SK-N-SH treated with all-trans-retinoic acid at 6 μM for 48 hours (cell line): ENCODE data around the gene GNAZ.

Source experiments
- ATAC-seq: fragments of 200-7000 bp; cut with Tn5 transposase; 3 replicates; pipeline ENCODE4 v1.9.1; 2020; ENCODE audit warnings: mild to moderate bottlenecking, moderate library complexity
- ARNTL ChIP-seq: fragments of 450-650 bp; formaldehyde crosslinking; IDR thresholded peaks from 2 replicates; pipeline ENCODE4 v1.5.0; 2020; ENCODE audit warnings: low read depth, mild to moderate bottlenecking, moderate library complexity, borderline replicate concordance
- BACH2 ChIP-seq: fragments of 250-450 bp; sonication (Bioruptor Pico); IDR thresholded peaks from 2 replicates; pipeline ENCODE4 v1.9.0; 2021; ENCODE audit warnings: mild to moderate bottlenecking, borderline replicate concordance
- CSDC2 ChIP-seq: fragments of 250-450 bp; sonication (Bioruptor Pico); IDR thresholded peaks from 2 replicates; pipeline ENCODE4 v1.5.0; 2020; ENCODE audit warnings: mild to moderate bottlenecking, moderate library complexity
- ESRRG ChIP-seq: fragments of 250-450 bp; sonication (Bioruptor Pico); IDR thresholded peaks from 2 replicates; pipeline ENCODE4 v1.6.1; 2021; ENCODE audit warnings: mild to moderate bottlenecking
- GLIS3 ChIP-seq: fragments of 250-450 bp; sonication (Bioruptor Pico); IDR thresholded peaks from 2 replicates; pipeline ENCODE4 v1.5.0; 2020; ENCODE audit warnings: mild to moderate bottlenecking, moderate library complexity
- ISL1 ChIP-seq: fragments of 250-450 bp; sonication (Bioruptor Pico); IDR thresholded peaks from 2 replicates; pipeline ENCODE4 v2.1.2; 2022; ENCODE audit warnings: mild to moderate bottlenecking, moderate library complexity
- PPARA ChIP-seq: fragments of 250-450 bp; sonication (Bioruptor Pico); IDR thresholded peaks from 2 replicates; pipeline ENCODE4 v1.5.0; 2020; ENCODE audit warnings: mild to moderate bottlenecking, borderline replicate concordance
- RARB ChIP-seq: fragments of 250-450 bp; sonication (Bioruptor Pico); IDR thresholded peaks from 2 replicates; pipeline ENCODE4 v1.8.0; 2021; ENCODE audit warnings: mild to moderate bottlenecking, moderate library complexity
- SNAI2 ChIP-seq: fragments of 250-450 bp; sonication (Bioruptor Pico); IDR thresholded peaks from 2 replicates; pipeline ENCODE4 v1.5.0; 2020; ENCODE audit warnings: mild to moderate bottlenecking, moderate library complexity
- TCF4 ChIP-seq: fragments of 250-450 bp; sonication (Bioruptor Pico); IDR thresholded peaks from 2 replicates; pipeline ENCODE4 v1.8.0; 2021; ENCODE audit warnings: mild to moderate bottlenecking, moderate library complexity, borderline replicate concordance
- TOX ChIP-seq: fragments of 250-450 bp; sonication (Bioruptor Pico); IDR thresholded peaks from 2 replicates; pipeline ENCODE4 v1.8.0; 2021; ENCODE audit warnings: mild to moderate bottlenecking, moderate library complexity, borderline replicate concordance
- ZFP3 ChIP-seq: fragments of 250-450 bp; sonication (Bioruptor Pico); IDR thresholded peaks from 2 replicates; pipeline ENCODE4 v1.5.0; 2020; ENCODE audit warnings: mild to moderate bottlenecking, moderate library complexity
- ZFP30 ChIP-seq: fragments of 450-650 bp; formaldehyde crosslinking; IDR thresholded peaks from 2 replicates; pipeline ENCODE4 v1.5.0; 2022; ENCODE audit warnings: mild to moderate bottlenecking, moderate library complexity
- ZNF565 ChIP-seq: fragments of 450-650 bp; formaldehyde crosslinking; conservative IDR thresholded peaks from 2 replicates; pipeline ENCODE4 v1.5.0; 2020; ENCODE audit warnings: low read depth, mild to moderate bottlenecking, moderate library complexity
- ZNF70 ChIP-seq: fragments of 450-650 bp; formaldehyde crosslinking; IDR thresholded peaks from 2 replicates; pipeline ENCODE4 v1.5.0; 2020; ENCODE audit warnings: mild to moderate bottlenecking, moderate library complexity
- ZNF8 ChIP-seq: fragments of 450-650 bp; formaldehyde crosslinking; IDR thresholded peaks from 2 replicates; pipeline ENCODE4 v1.5.0; 2020; ENCODE audit warnings: mild to moderate bottlenecking, moderate library complexity
- TF ChIP-seq, protein P1 (sequence below): fragments of 250-450 bp; sonication (Bioruptor Pico); IDR thresholded peaks from 2 replicates; pipeline ENCODE4 v1.8.0; 2021; ENCODE audit warnings: low read depth, mild to moderate bottlenecking, moderate library complexity, borderline replicate concordance
- TF ChIP-seq, protein P2 (sequence below): fragments of 250-450 bp; sonication (Bioruptor Pico); IDR thresholded peaks from 2 replicates; pipeline ENCODE4 v1.5.1; 2021; ENCODE audit warnings: mild to moderate bottlenecking, moderate library complexity
- TF ChIP-seq, protein P3 (sequence below): fragments of 250-450 bp; sonication (Bioruptor Pico); IDR thresholded peaks from 2 replicates; pipeline ENCODE4 v1.5.1; 2020; ENCODE audit warnings: low read depth, mild to moderate bottlenecking, moderate library complexity
- TF ChIP-seq, protein P4 (sequence below): fragments of 250-450 bp; sonication (Bioruptor Pico); IDR thresholded peaks from 2 replicates; pipeline ENCODE4 v1.5.0; 2020; ENCODE audit warnings: mild to moderate bottlenecking, moderate library complexity
- TF ChIP-seq, protein P5 (sequence below): fragments of 250-450 bp; sonication (Bioruptor Pico); IDR thresholded peaks from 2 replicates; pipeline ENCODE4 v1.8.0; 2020; ENCODE audit warnings: mild to moderate bottlenecking, moderate library complexity, borderline replicate concordance

Gene GNAZ

DNA sequence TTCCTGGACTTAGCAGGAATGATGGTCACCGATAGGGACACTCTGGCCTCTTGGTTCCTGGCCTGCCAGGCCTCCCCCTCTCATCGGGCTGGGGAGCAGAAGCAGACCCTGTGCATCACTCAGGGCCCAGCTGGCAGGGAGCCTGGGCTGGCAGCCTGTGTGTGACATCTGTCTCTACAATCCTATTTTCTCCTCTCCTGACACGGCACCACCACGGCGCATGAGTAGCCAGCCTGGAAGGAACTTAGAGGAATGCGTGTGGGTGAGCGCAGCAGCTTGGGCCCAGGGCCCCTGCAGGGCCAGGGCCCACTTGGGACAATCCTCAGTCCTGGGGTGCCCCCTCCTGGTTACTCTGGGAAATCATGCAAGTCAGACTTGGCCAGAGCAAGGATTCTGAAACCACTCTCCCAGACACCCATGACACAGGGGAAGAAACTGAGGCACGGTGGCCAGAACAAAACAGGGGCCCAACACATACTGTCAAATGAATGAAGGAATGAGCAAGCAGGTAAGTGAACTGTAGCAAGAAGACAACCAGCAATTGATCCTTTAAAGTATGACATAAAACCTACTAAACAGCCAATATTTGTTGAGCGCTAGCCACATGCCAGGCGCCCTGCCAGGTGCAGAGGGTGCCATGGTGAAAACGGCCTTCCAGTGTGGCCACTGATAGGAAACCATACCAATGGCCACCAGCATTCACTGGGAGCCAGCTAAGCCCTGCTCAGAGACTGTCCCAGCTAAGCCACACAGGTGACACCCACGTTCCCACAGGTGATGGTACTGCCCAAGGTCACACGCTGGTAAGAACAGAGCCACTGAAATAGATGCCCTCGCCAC is 58.2 kb downstream of the GNAZ start:
- no peak for TF ChIP-seq CSDC2
- no peak for TF ChIP-seq BACH2 (CRISPR knock-in tag)
- TF ChIP-seq, protein P1, sequence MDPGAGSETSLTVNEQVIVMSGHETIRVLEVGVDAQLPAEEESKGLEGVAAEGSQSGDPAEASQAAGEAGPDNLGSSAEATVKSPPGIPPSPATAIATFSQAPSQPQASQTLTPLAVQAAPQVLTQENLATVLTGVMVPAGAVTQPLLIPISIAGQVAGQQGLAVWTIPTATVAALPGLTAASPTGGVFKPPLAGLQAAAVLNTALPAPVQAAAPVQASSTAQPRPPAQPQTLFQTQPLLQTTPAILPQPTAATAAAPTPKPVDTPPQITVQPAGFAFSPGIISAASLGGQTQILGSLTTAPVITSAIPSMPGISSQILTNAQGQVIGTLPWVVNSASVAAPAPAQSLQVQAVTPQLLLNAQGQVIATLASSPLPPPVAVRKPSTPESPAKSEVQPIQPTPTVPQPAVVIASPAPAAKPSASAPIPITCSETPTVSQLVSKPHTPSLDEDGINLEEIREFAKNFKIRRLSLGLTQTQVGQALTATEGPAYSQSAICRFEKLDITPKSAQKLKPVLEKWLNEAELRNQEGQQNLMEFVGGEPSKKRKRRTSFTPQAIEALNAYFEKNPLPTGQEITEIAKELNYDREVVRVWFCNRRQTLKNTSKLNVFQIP (CRISPR knock-in tag), result no peak
- no peak for TF ChIP-seq ARNTL (CRISPR knock-in tag)
- TF ChIP-seq PPARA (CRISPR knock-in tag), result 0 out of 2 replicates have a peak, but pooled peaks have one; percentile 43
- TF ChIP-seq, protein P2, sequence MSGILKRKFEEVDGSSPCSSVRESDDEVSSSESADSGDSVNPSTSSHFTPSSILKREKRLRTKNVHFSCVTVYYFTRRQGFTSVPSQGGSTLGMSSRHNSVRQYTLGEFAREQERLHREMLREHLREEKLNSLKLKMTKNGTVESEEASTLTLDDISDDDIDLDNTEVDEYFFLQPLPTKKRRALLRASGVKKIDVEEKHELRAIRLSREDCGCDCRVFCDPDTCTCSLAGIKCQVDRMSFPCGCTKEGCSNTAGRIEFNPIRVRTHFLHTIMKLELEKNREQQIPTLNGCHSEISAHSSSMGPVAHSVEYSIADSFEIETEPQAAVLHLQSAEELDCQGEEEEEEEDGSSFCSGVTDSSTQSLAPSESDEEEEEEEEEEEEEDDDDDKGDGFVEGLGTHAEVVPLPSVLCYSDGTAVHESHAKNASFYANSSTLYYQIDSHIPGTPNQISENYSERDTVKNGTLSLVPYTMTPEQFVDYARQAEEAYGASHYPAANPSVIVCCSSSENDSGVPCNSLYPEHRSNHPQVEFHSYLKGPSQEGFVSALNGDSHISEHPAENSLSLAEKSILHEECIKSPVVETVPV, result no peak
- no peak for TF ChIP-seq TOX (CRISPR knock-in tag)
- no peak for TF ChIP-seq ISL1 (CRISPR knock-in tag)
- no peak for TF ChIP-seq ZNF8 (CRISPR knock-in tag)
- TF ChIP-seq, protein P3, sequence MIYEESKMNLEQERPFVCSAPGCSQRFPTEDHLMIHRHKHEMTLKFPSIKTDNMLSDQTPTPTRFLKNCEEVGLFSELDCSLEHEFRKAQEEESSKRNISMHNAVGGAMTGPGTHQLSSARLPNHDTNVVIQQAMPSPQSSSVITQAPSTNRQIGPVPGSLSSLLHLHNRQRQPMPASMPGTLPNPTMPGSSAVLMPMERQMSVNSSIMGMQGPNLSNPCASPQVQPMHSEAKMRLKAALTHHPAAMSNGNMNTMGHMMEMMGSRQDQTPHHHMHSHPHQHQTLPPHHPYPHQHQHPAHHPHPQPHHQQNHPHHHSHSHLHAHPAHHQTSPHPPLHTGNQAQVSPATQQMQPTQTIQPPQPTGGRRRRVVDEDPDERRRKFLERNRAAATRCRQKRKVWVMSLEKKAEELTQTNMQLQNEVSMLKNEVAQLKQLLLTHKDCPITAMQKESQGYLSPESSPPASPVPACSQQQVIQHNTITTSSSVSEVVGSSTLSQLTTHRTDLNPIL (CRISPR knock-in tag), result no peak
- TF ChIP-seq ZNF70, result no peak
- no peak for TF ChIP-seq RARB (CRISPR knock-in tag)
- TF ChIP-seq, protein P4, sequence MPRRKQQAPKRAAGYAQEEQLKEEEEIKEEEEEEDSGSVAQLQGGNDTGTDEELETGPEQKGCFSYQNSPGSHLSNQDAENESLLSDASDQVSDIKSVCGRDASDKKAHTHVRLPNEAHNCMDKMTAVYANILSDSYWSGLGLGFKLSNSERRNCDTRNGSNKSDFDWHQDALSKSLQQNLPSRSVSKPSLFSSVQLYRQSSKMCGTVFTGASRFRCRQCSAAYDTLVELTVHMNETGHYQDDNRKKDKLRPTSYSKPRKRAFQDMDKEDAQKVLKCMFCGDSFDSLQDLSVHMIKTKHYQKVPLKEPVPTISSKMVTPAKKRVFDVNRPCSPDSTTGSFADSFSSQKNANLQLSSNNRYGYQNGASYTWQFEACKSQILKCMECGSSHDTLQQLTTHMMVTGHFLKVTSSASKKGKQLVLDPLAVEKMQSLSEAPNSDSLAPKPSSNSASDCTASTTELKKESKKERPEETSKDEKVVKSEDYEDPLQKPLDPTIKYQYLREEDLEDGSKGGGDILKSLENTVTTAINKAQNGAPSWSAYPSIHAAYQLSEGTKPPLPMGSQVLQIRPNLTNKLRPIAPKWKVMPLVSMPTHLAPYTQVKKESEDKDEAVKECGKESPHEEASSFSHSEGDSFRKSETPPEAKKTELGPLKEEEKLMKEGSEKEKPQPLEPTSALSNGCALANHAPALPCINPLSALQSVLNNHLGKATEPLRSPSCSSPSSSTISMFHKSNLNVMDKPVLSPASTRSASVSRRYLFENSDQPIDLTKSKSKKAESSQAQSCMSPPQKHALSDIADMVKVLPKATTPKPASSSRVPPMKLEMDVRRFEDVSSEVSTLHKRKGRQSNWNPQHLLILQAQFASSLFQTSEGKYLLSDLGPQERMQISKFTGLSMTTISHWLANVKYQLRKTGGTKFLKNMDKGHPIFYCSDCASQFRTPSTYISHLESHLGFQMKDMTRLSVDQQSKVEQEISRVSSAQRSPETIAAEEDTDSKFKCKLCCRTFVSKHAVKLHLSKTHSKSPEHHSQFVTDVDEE (CRISPR knock-in tag), result no peak
- TF ChIP-seq, protein P5, sequence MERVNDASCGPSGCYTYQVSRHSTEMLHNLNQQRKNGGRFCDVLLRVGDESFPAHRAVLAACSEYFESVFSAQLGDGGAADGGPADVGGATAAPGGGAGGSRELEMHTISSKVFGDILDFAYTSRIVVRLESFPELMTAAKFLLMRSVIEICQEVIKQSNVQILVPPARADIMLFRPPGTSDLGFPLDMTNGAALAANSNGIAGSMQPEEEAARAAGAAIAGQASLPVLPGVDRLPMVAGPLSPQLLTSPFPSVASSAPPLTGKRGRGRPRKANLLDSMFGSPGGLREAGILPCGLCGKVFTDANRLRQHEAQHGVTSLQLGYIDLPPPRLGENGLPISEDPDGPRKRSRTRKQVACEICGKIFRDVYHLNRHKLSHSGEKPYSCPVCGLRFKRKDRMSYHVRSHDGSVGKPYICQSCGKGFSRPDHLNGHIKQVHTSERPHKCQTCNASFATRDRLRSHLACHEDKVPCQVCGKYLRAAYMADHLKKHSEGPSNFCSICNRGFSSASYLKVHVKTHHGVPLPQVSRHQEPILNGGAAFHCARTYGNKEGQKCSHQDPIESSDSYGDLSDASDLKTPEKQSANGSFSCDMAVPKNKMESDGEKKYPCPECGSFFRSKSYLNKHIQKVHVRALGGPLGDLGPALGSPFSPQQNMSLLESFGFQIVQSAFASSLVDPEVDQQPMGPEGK (CRISPR knock-in tag), result no peak
- TF ChIP-seq ZFP3 (CRISPR knock-in tag), result no peak
- 0 out of 2 replicates have a peak, but pooled peaks have one; percentile 19 for TF ChIP-seq TCF4
- TF ChIP-seq ESRRG (CRISPR knock-in tag), result no peak
- TF ChIP-seq, all 23 proteins: peak for 2
- peak; percentile 94 for ATAC-seq

DNA sequence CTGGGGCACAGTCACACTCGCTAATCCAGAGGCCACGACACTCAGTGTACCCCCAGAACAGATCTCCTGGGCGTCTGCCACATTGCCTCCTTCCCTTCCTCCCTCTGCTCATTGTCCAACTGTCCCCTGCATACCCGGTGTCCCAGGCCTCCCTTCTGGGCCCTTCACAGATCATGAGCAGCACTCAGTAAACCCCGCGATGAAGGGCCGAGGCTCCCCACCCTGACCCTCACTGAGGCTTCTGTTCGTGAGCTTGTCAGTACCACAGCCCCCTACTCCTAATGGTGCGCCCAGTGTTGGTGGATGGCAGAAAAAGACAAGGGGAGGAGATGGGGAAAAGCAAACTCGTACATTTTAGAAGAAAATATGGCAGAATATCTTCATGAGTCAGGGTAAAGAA is 58.8 kb downstream of the GNAZ start:
- no peak for ATAC-seq
- TF ChIP-seq ZFP3 (CRISPR knock-in tag) (no peak), TOX (CRISPR knock-in tag) (no peak), ZNF8 (CRISPR knock-in tag) (no peak), GLIS3 (CRISPR knock-in tag) (no peak), BACH2 (CRISPR knock-in tag) (no peak), SNAI2 (CRISPR knock-in tag) (no peak), CSDC2 (no peak), TCF4 (no peak), RARB (CRISPR knock-in tag) (no peak), PPARA (CRISPR knock-in tag) (no peak), ZFP30 (CRISPR knock-in tag) (no peak), ZNF565 (CRISPR knock-in tag) (no peak)
- TF ChIP-seq, protein P2, result no peak
- TF ChIP-seq, protein P4 (CRISPR knock-in tag), result no peak
- TF ChIP-seq, all 23 proteins: peak for 0
